Astrocyte of the cerebellum (primary cell): ENCODE data around the gene ACAD10.

ENCODE experiments used
- DNase-seq: peaks from one replicate; pipeline ENCODE4 v3.0.0-alpha.2; 2011; ENCODE audit warnings: low read depth
- H3K4me3 ChIP-seq: 2 replicates; pipeline ENCODE4 v1.5.1; 2011; ENCODE audit warnings: mild to moderate bottlenecking, low read depth, low read length, moderate library complexity
- CTCF ChIP-seq: IDR thresholded peaks from 2 replicates; pipeline ENCODE4 v1.5.1; 2012; ENCODE audit warnings: low read length, low read depth, moderate library complexity, mild to moderate bottlenecking; ENCODE audit errors: missing control alignments
- in situ Hi-C: cut with HindIII; loops from 2 replicates; pipeline ENCODE4 v1.10.0; 2017; ENCODE audit warnings: low sequenced_read_pairs

The ACAD10 gene

GRCh38 chr12:111685811-111686573 lies at the start of gene ACAD10, which contains the start of gene BRAP:
Gene ACAD10, plus strand, starts transcription at chr12:111686053. Its CDS starts 6,657 bp downstream, at chr12:111692710.
Gene BRAP, minus strand, starts transcription at chr12:111685956. Its CDS starts 164 bp downstream, at chr12:111685792.
- in situ Hi-C loops = no loop called here
- DNase-seq = peak; percentile 77
- peak within 1 kb of the TSS; percentile 99 for H3K4me3 ChIP-seq
- TF ChIP-seq CTCF = no peak

DNA sequence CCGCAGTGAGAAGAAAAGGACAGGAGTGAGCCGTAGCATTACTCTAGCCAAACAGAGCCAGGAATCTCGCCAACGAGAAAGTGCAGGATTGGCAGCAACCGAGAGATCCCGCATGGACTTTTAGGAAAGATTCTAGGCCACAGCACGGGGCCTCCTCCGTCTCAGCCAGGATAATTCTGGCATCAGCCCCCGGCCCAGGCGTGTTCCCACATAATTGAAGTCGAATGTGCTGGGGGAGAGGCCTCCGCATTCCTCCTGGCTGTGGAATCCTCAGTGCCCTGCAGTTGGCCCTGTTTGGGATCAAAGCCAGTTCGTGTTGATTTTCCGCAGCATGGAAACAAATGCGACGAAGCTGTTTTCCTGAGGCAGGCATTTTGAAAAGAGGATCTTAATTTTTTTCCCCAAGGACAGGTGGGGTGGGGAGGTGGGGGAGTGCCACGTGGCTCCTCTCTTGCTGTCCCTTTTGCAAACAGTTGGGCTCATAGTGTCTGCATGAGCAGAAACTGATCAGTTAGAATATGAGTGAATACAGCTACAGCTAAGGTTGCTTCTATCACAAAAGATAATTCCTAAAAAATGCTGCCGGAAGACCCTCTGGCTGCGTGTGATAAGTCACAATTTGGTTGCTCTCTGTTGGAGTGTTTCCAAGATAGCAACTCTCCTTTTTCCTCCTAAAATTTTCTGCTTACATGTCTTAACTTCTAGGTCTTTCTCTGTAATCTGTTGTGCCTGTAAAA lies 49.5 kb upstream of the ACAD10 start:
- peak; percentile 83 for DNase-seq

GRCh38 chr12:111638556-111638955 lies 47.3 kb upstream of the ACAD10 start:
- no peak for DNase-seq
- in situ Hi-C loops = no loop called here
- no peak overlapping the region for H3K4me3 ChIP-seq
- TF ChIP-seq CTCF = no peak

More for the DNA sequence above, 49.5 kb upstream of the ACAD10 start:
- TF ChIP-seq CTCF = no peak
- no peak overlapping the region for H3K4me3 ChIP-seq
- in situ Hi-C loops = no loop called here

GRCh38 chr12:111640506-111640905 lies 45.3 kb upstream of the ACAD10 start:
- in situ Hi-C loops = no loop called here
- no peak for TF ChIP-seq CTCF
- no peak for DNase-seq
- no peak overlapping the region for H3K4me3 ChIP-seq

DNA sequence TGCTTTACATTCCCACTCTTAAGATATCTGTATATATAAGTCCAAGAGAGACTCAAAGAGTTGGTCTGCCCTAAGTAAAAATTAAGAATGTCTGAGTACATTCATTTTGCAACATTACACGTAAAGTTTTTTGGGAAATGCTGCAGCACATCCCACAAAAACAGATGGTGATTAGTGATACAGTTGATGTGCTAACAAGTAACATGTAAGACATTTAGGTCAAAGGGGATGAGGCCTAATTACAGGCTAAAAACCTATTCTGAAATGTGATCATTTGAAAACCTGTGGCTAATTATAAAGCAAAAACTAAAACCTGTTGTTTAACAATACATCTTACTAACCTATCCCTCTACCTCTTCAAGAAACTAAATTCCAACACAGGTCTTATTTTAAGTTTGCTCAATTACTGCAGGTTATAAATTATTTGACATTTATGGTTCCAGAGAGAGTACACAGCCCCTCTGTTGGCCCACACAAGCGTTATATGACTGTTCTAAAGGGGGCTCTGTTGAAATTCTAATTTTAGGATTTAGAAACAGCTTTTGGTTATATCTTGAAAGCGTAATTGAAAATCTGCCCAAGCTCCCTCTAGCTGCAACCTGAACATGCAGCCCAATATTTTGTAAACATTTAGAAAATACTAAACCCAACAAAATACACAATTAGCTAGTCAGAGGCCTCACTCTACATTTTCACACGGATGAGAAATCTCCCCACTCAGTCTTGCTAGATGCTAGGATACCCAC lies 43.0 kb upstream of the ACAD10 start:
- TF ChIP-seq CTCF = peak; percentile 19
- H3K4me3 ChIP-seq = no peak overlapping the region
- in situ Hi-C loops = no loop called here
- DNase-seq = no peak

GRCh38 chr12:111643427-111643826 lies 42.4 kb upstream of the ACAD10 start:
- in situ Hi-C loops = no loop called here
- TF ChIP-seq CTCF = no peak
- no peak overlapping the region for H3K4me3 ChIP-seq
- DNase-seq = no peak
